NB4 (cell line): ENCODE measurements around the gene ROR2.

Experiments used
- DNase-seq: peaks from one replicate; pipeline ENCODE4 v3.0.0; 2010; ENCODE audit warnings: low read depth
- H3K4me3 ChIP-seq: one replicate; pipeline ENCODE4 v1.5.1; 2011; ENCODE audit warnings: mild to moderate bottlenecking, low read depth, low read length, moderate library complexity
- CTCF ChIP-seq: IDR thresholded peaks from one replicate; pipeline ENCODE4 v1.5.1; 2012; ENCODE audit warnings: low read depth, low read length
- MYC ChIP-seq: IDR thresholded peaks from 2 replicates; pipeline ENCODE4 v1.6.1; 2011; ENCODE audit warnings: low read depth, low read length
- POLR2A ChIP-seq: IDR thresholded peaks from 2 replicates; pipeline ENCODE4 v1.6.1; 2011; ENCODE audit warnings: mild to moderate bottlenecking; ENCODE audit not compliant: insufficient read length; ENCODE audit errors: extremely low read depth
- TF ChIP-seq, protein P1 (sequence below): IDR thresholded peaks from 2 replicates; pipeline ENCODE4 v1.6.1; 2011; ENCODE audit warnings: low read depth, low read length

Gene ROR2

DNA sequence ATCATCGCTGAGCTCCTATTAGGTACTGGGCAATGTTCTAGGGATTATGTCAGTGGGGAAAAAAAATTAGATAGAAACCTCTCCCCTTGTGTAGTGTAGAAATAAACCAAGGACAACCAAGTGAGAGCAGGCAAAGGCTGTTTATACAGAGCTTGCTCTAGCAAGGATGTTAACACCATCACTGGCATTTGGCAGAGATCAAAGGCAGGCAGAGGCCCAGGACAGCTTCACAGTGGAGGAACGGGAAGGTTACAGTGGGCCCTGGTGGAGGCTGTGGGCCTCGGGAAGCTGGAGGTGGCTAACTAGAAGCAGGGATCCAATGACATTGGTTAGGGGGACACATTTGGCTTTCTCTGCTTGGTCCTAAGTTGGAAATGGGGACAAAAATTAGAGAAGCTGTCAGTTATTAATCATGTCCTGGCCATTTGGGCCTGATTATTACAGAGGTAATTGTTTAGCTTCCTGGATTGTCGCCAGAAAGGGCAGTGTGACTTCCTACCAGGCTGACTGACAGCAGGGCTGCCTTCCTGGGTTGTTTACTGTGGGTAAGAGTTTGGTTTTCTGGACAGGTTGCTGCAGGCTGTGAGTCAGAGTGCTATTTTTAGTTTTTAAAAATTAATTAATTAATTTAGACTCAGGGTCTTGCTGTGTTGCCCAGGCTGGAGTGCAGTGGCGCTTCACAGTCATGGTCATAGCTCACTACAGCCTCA lies 259.3 kb downstream of the ROR2 start:
- DNase-seq, result no peak
- no peak for TF ChIP-seq MYC
- no peak for TF ChIP-seq CTCF
- no peak for TF ChIP-seq POLR2A
- TF ChIP-seq, protein P1, sequence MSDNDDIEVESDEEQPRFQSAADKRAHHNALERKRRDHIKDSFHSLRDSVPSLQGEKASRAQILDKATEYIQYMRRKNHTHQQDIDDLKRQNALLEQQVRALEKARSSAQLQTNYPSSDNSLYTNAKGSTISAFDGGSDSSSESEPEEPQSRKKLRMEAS, result no peak
- no peak overlapping the region for H3K4me3 ChIP-seq

- TF ChIP-seq, protein P1, result no peak
- TF ChIP-seq MYC, result no peak
- TF ChIP-seq CTCF, result no peak
- TF ChIP-seq POLR2A, result no peak
- no peak overlapping the region for H3K4me3 ChIP-seq
- DNase-seq, result no peak
Observed at GRCh38 chr9:91689006-91689405, 261.0 kb downstream of the ROR2 start.

DNA sequence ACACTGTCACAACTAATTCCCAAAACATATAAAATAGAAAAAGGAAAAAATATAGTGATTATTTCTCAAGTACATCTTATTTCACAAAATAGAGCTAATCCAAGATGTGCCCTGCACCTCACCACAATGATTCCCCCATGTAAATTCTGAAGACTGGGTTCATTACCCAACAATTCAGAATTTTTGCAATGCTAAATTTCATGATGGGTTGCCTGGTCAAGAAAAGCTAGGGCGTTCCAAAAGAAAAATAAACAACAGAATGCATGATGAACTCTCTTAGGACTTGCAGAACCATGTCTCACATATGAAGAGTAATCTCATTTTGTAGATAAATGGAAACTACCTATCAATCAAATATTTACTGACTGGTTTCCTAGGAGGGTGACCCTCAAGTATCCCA lies 266.8 kb downstream of the ROR2 start:
- TF ChIP-seq, protein P1, result no peak
- TF ChIP-seq POLR2A (no peak), CTCF (no peak), MYC (no peak)

GRCh38 chr9:91682806-91683205 lies 267.2 kb downstream of the ROR2 start:
- TF ChIP-seq MYC (no peak), POLR2A (no peak), CTCF (no peak)
- TF ChIP-seq, protein P1, result no peak
- DNase-seq, result peak; percentile 77
- no peak overlapping the region for H3K4me3 ChIP-seq

More for the DNA sequence above, 266.8 kb downstream of the ROR2 start:
- H3K4me3 ChIP-seq, result no peak overlapping the region
- no peak for DNase-seq

- TF ChIP-seq POLR2A (no peak), CTCF (peak; percentile 89), MYC (peak; percentile 22; the same call in 1 of the 2 replicates)
- TF ChIP-seq, protein P1, result no peak
- DNase-seq, result peak; percentile 83
- H3K4me3 ChIP-seq, result no peak overlapping the region
Observed at GRCh38 chr9:91681461-91682305, 268.3 kb downstream of the ROR2 start.
